Loucy (cell line): ENCODE measurements around the gene TPRG1.

Experiments
- H2AFZ ChIP-seq: fragments of 200-600 bp; sonication (generic); 2 replicates; pipeline ENCODE4 v1.6.0; 2016; ENCODE audit warnings: antibody characterized with exemption, mild to moderate bottlenecking, low read length, moderate library complexity
- H3F3A ChIP-seq: fragments of 200-600 bp; 2 replicates; pipeline ENCODE4 v1.6.0; 2016; ENCODE audit warnings: antibody characterized with exemption, low read depth, mild to moderate bottlenecking
- H3K27me3 ChIP-seq: fragments of 200-600 bp; sonication (generic); 2 replicates; pipeline ENCODE4 v1.6.1; 2014; ENCODE audit warnings: low read length, mild to moderate bottlenecking; ENCODE audit not compliant: insufficient read depth, poor library complexity, severe bottlenecking
- H3K36me3 ChIP-seq: fragments of 200-600 bp; sonication (generic); 2 replicates; pipeline ENCODE4 v1.6.1; 2016; ENCODE audit warnings: low read length; ENCODE audit not compliant: insufficient read depth
- H3K4me1 ChIP-seq: fragments of 200-600 bp; sonication (generic); 2 replicates; pipeline ENCODE4 v1.5.1; 2014; ENCODE audit warnings: low read length, mild to moderate bottlenecking; ENCODE audit not compliant: insufficient read depth, poor library complexity, severe bottlenecking
- H3K4me2 ChIP-seq: fragments of 200-600 bp; sonication (generic); 2 replicates; pipeline ENCODE4 v1.6.0; 2014; ENCODE audit warnings: antibody characterized with exemption, low read length, low read depth, mild to moderate bottlenecking; ENCODE audit not compliant: poor library complexity, severe bottlenecking
- H3K4me3 ChIP-seq: fragments of 200-600 bp; sonication (generic); 2 replicates; pipeline ENCODE4 v1.5.1; 2014; ENCODE audit warnings: low read length, mild to moderate bottlenecking, mixed read lengths; ENCODE audit not compliant: poor library complexity, severe bottlenecking
- H3K79me2 ChIP-seq: fragments of 200-600 bp; sonication (generic); 2 replicates; pipeline ENCODE4 v1.6.1; 2014; ENCODE audit warnings: low read length; ENCODE audit not compliant: insufficient read depth
- H3K9ac ChIP-seq: fragments of 200-600 bp; sonication (generic); 2 replicates; pipeline ENCODE4 v1.6.0; 2014; ENCODE audit warnings: mild to moderate bottlenecking, low read depth, low read length, moderate library complexity; ENCODE audit not compliant: poor library complexity, severe bottlenecking
- H3K9me2 ChIP-seq: fragments of 200-600 bp; sonication (generic); replicated peaks from 2 replicates; pipeline ENCODE4 v1.6.1; 2016; ENCODE audit warnings: low read depth, low read length, mixed read lengths
- H3K9me3 ChIP-seq: fragments of 200-600 bp; sonication (generic); 2 replicates; pipeline ENCODE4 v1.6.1; 2014; ENCODE audit warnings: mild to moderate bottlenecking, antibody characterized with exemption, low read length, low read depth; ENCODE audit not compliant: insufficient read depth
- H4K20me1 ChIP-seq: fragments of 200-600 bp; sonication (generic); 2 replicates; pipeline ENCODE4 v1.6.0; 2014; ENCODE audit warnings: antibody characterized with exemption, low read length, mild to moderate bottlenecking; ENCODE audit not compliant: insufficient read depth, poor library complexity, severe bottlenecking
- CTCF ChIP-seq: fragments of 200-600 bp; sonication (generic); conservative IDR thresholded peaks from 2 replicates; pipeline ENCODE4 v1.5.1; 2014; ENCODE audit warnings: mild to moderate bottlenecking, antibody characterized with exemption, low read length
- EZH2phosphoT487 ChIP-seq: fragments of 200-600 bp; IDR thresholded peaks from 2 replicates; pipeline ENCODE4 v1.6.1; 2018; ENCODE audit warnings: antibody characterized with exemption, mild to moderate bottlenecking, moderate library complexity, borderline replicate concordance

TPRG1 gene

GRCh38 chr3:189349772-189350171 is 178.0 kb downstream of the TPRG1 start:
- Histone ChIP-seq H3F3A (no peaks in the 10 kb centered on the region), H4K20me1 (no peaks in the 10 kb centered on the region), H3K9ac (no peak overlapping the region), H3K4me2 (peak overlapping the region; percentile 3), H3K36me3 (no peaks in the 10 kb centered on the region), H3K79me2 (no peaks in the 10 kb centered on the region), H2AFZ (peak overlapping the region; percentile 52; the same call in 1 of the 2 replicates), H3K27me3 (no peaks in the 10 kb centered on the region), H3K9me2 (no peaks in the 10 kb centered on the region), H3K9me3 (no peaks in the 10 kb centered on the region), H3K4me1 (peaks cover 39% of the 10 kb centered on the region), H3K4me3 (no peak overlapping the region)
- TF ChIP-seq EZH2phosphoT487: no peak
- no peak for TF ChIP-seq CTCF

- Histone ChIP-seq H3K79me2 (no peaks in the 10 kb centered on the region), H3K4me3 (no peak overlapping the region), H3K36me3 (no peaks in the 10 kb centered on the region), H2AFZ (no peak overlapping the region), H3K9ac (no peak overlapping the region), H3K4me2 (no peak overlapping the region), H3K27me3 (no peaks in the 10 kb centered on the region), H4K20me1 (no peaks in the 10 kb centered on the region), H3K9me3 (no peaks in the 10 kb centered on the region), H3K9me2 (no peaks in the 10 kb centered on the region), H3K4me1 (peaks cover 41% of the 10 kb centered on the region), H3F3A (no peaks in the 10 kb centered on the region)
- TF ChIP-seq CTCF: no peak
- no peak for TF ChIP-seq EZH2phosphoT487
These were observed 181.7 kb downstream of the TPRG1 start for GRCh38 chr3:189353318-189353965.

GRCh38 chr3:189353988-189354889 is 182.5 kb downstream of the TPRG1 start:
- no peaks in the 10 kb centered on the region for H3K9me3 ChIP-seq
- peak overlapping the region; percentile 19 for H3K9ac ChIP-seq
- no peaks in the 10 kb centered on the region for H4K20me1 ChIP-seq
- H3K36me3 ChIP-seq: no peaks in the 10 kb centered on the region
- H3K27me3 ChIP-seq: no peaks in the 10 kb centered on the region
- no peak overlapping the region for H3K4me2 ChIP-seq
- no peak for TF ChIP-seq EZH2phosphoT487
- TF ChIP-seq CTCF: no peak
- no peak overlapping the region for H2AFZ ChIP-seq
- no peaks in the 10 kb centered on the region for H3K79me2 ChIP-seq
- H3K9me2 ChIP-seq: no peaks in the 10 kb centered on the region
- no peaks in the 10 kb centered on the region for H3F3A ChIP-seq
- H3K4me1 ChIP-seq: peaks cover 33% of the 10 kb centered on the region
- H3K4me3 ChIP-seq: no peak overlapping the region
